Measurements from ENCODE around the gene VPS52.

Gene VPS52

DNA sequence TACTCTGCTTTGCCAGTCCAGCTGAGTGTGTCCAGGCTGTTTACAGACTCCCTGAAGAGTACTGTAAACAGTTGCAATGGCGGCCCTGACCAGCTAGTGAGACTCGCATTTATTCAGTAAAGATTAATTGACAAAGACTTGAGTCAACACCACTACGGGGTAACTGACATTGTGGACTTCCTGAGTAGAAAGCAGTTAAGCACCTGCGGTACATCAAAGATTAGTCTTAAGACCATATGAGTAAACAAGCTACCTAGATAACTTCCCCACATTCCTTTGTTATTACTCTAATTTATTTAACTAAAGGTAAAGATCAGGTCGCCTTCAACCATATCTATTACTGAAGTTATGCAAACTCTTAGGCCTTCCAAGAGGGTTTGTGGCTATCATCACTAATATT is 12.6 kb downstream of the VPS52 start:
- Histone ChIP-seq H3K14ac (ENCODE audit: low read length) (no peak overlapping the region), H2BK12ac (ENCODE audit: low read length) (no peak overlapping the region), H3K4me1 (ENCODE audit: control insufficient read depth in 1 of 2, insufficient read depth in 2 of 2, low read length in 2 of 2) (no peaks in the 10 kb centered on the region), H2AFZ (ENCODE audit: insufficient read depth, low read length, poor library complexity) (no peak overlapping the region), H2BK5ac (ENCODE audit: low read depth, low read length, poor library complexity) (no peak overlapping the region), H3K27ac (ENCODE audit: low read depth, low read length) (no peak overlapping the region), H3K79me1 (ENCODE audit: low read length) (no peaks in the 10 kb centered on the region), H3K18ac (ENCODE audit: low read length) (no peak overlapping the region), H2BK120ac (ENCODE audit: insufficient read depth, low read length, poor library complexity) (no peak overlapping the region), H4K8ac (ENCODE audit: low read depth, low read length) (no peak overlapping the region), H2AK5ac (ENCODE audit: low read length) (no peak overlapping the region), H3K79me2 (ENCODE audit: control insufficient read depth, insufficient read depth, low read length, poor library complexity) (no peaks in the 10 kb centered on the region), H4K12ac (ENCODE audit: low read depth, low read length) (peak overlapping the region; percentile 30), H3K9ac (ENCODE audit: low read length) (no peak overlapping the region), H3K9me3 (ENCODE audit: insufficient read depth, low read depth, low read length) (no peaks in the 10 kb centered on the region), H3K4ac (ENCODE audit: low read depth, low read length) (no peak overlapping the region), H4K91ac (ENCODE audit: low read depth, low read length) (no peak overlapping the region), H3K4me3 (ENCODE audit: low read depth, low read length) (no peak overlapping the region), H3K23ac (ENCODE audit: low read length) (no peak overlapping the region), H3K4me2 (ENCODE audit: low read length) (no peak overlapping the region), H3K27me3 (ENCODE audit: insufficient read depth, low read length) (no peaks in the 10 kb centered on the region), H3K36me3 (ENCODE audit: control insufficient read depth in 1 of 2, insufficient read depth in 2 of 2, low read length in 2 of 2) (peaks cover 17 to 24% of the 10 kb centered on the region in 2 experiments)
- no CpG with 5 or more reads among the region's 5 CpGs for WGBS (ENCODE audit: extremely low coverage, insufficient coverage, insufficient read length)
- no peak for DNase-seq

- H2AK5ac ChIP-seq (ENCODE audit: low read length): no peak overlapping the region
- peaks cover 2% of the 10 kb centered on the region for H3K79me1 ChIP-seq (ENCODE audit: low read length)
- H3K14ac ChIP-seq (ENCODE audit: low read length): no peak overlapping the region
- no peak overlapping the region for H3K18ac ChIP-seq (ENCODE audit: low read length)
- H3K36me3 ChIP-seq (ENCODE audit: control insufficient read depth in 1 of 2, insufficient read depth in 2 of 2, low read length in 2 of 2): peaks cover 12 to 14% of the 10 kb centered on the region in 2 experiments
- no peak overlapping the region for H3K9ac ChIP-seq (ENCODE audit: low read length)
- H3K4me1 ChIP-seq (ENCODE audit: control insufficient read depth in 1 of 2, insufficient read depth in 2 of 2, low read length in 2 of 2): peaks cover 4 to 6% of the 10 kb centered on the region in 2 experiments
- no peak overlapping the region for H4K8ac ChIP-seq (ENCODE audit: low read depth, low read length)
- no peak overlapping the region for H2BK5ac ChIP-seq (ENCODE audit: low read depth, low read length, poor library complexity)
- H3K4ac ChIP-seq (ENCODE audit: low read depth, low read length): no peak overlapping the region
- H2AFZ ChIP-seq (ENCODE audit: insufficient read depth, low read length, poor library complexity): no peak overlapping the region
- no peak overlapping the region for H2BK12ac ChIP-seq (ENCODE audit: low read length)
- DNase-seq: no peak
- H3K4me2 ChIP-seq (ENCODE audit: low read length): no peak overlapping the region
- no peak overlapping the region for H3K4me3 ChIP-seq (ENCODE audit: low read depth, low read length)
- no CpG with 5 or more reads among the region's 4 CpGs for WGBS (ENCODE audit: extremely low coverage, insufficient coverage, insufficient read length)
- no peaks in the 10 kb centered on the region for H3K79me2 ChIP-seq (ENCODE audit: control insufficient read depth, insufficient read depth, low read length, poor library complexity)
- no peaks in the 10 kb centered on the region for H3K9me3 ChIP-seq (ENCODE audit: insufficient read depth, low read depth, low read length)
- H4K12ac ChIP-seq (ENCODE audit: low read depth, low read length): no peak overlapping the region
- no peaks in the 10 kb centered on the region for H3K27me3 ChIP-seq (ENCODE audit: insufficient read depth, low read length)
- H2BK120ac ChIP-seq (ENCODE audit: insufficient read depth, low read length, poor library complexity): no peak overlapping the region
- no peak overlapping the region for H4K91ac ChIP-seq (ENCODE audit: low read depth, low read length)
- H3K23ac ChIP-seq (ENCODE audit: low read length): no peak overlapping the region
- H3K27ac ChIP-seq (ENCODE audit: low read depth, low read length): no peak overlapping the region
Observed at GRCh38 chr6:33254591-33254990, 17.1 kb downstream of the VPS52 start.

DNA sequence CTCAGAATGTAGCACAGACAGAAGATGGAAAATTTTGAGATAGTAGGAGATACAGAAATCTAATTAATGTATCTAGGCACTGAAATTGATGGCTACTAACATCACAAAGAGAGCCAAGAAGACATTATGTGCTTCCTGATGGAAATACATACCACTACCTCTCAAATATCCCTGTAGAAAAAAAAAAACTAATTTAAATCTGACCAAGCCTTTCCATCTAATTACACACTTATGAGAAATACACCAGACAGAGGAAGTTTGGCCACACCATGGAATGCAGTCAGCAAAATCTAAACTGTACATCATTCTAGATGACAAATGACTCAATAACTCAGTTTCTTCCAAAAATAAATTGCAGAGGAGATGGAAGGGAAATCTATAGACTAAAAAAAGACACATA is 18.9 kb downstream of the VPS52 start:
- Histone ChIP-seq H2BK5ac (ENCODE audit: low read depth, low read length, poor library complexity) (no peak overlapping the region), H3K4ac (ENCODE audit: low read depth, low read length) (no peak overlapping the region), H3K14ac (ENCODE audit: low read length) (no peak overlapping the region), H4K8ac (ENCODE audit: low read depth, low read length) (no peak overlapping the region), H2BK120ac (ENCODE audit: insufficient read depth, low read length, poor library complexity) (no peak overlapping the region), H3K79me1 (ENCODE audit: low read length) (peaks cover 6% of the 10 kb centered on the region), H2BK12ac (ENCODE audit: low read length) (no peak overlapping the region), H3K9ac (ENCODE audit: low read length) (no peak overlapping the region), H2AK5ac (ENCODE audit: low read length) (no peak overlapping the region), H3K9me3 (ENCODE audit: insufficient read depth, low read depth, low read length) (no peaks in the 10 kb centered on the region), H3K23ac (ENCODE audit: low read length) (no peak overlapping the region), H3K4me1 (ENCODE audit: control insufficient read depth in 1 of 2, insufficient read depth in 2 of 2, low read length in 2 of 2) (peaks cover 12 to 14% of the 10 kb centered on the region in 2 experiments), H3K4me3 (ENCODE audit: low read depth, low read length) (no peak overlapping the region), H3K4me2 (ENCODE audit: low read length) (no peak overlapping the region), H3K27ac (ENCODE audit: low read depth, low read length) (no peak overlapping the region), H3K79me2 (ENCODE audit: control insufficient read depth, insufficient read depth, low read length, poor library complexity) (no peaks in the 10 kb centered on the region), H4K91ac (ENCODE audit: low read depth, low read length) (no peak overlapping the region), H3K18ac (ENCODE audit: low read length) (no peak overlapping the region), H3K27me3 (ENCODE audit: insufficient read depth, low read length) (no peaks in the 10 kb centered on the region), H4K12ac (ENCODE audit: low read depth, low read length) (no peak overlapping the region), H2AFZ (ENCODE audit: insufficient read depth, low read length, poor library complexity) (no peak overlapping the region), H3K36me3 (ENCODE audit: control insufficient read depth in 1 of 2, insufficient read depth in 2 of 2, low read length in 2 of 2) (peaks cover 8 to 9% of the 10 kb centered on the region in 2 experiments)
- no peak for DNase-seq

- no peak overlapping the region for H2BK12ac ChIP-seq (ENCODE audit: low read length)
- no peak overlapping the region for H4K8ac ChIP-seq (ENCODE audit: low read depth, low read length)
- H2BK5ac ChIP-seq (ENCODE audit: low read depth, low read length, poor library complexity): no peak overlapping the region
- H3K4me3 ChIP-seq (ENCODE audit: low read depth, low read length): no peak overlapping the region
- H3K4me2 ChIP-seq (ENCODE audit: low read length): no peak overlapping the region
- H2AK5ac ChIP-seq (ENCODE audit: low read length): no peak overlapping the region
- H3K79me2 ChIP-seq (ENCODE audit: control insufficient read depth, insufficient read depth, low read length, poor library complexity): no peaks in the 10 kb centered on the region
- H3K27ac ChIP-seq (ENCODE audit: low read depth, low read length): no peak overlapping the region
- H3K4ac ChIP-seq (ENCODE audit: low read depth, low read length): no peak overlapping the region
- no peak for DNase-seq
- no peak overlapping the region for H3K14ac ChIP-seq (ENCODE audit: low read length)
- 100% methylated on average over 3 of the region's 6 CpGs for WGBS (ENCODE audit: extremely low coverage, insufficient coverage, insufficient read length)
- H3K9me3 ChIP-seq (ENCODE audit: insufficient read depth, low read depth, low read length): no peaks in the 10 kb centered on the region
- H3K36me3 ChIP-seq (ENCODE audit: control insufficient read depth in 1 of 2, insufficient read depth in 2 of 2, low read length in 2 of 2): peaks cover 5% of the 10 kb centered on the region in 2 experiments
- H3K23ac ChIP-seq (ENCODE audit: low read length): no peak overlapping the region
- H3K79me1 ChIP-seq (ENCODE audit: low read length): peaks cover 6% of the 10 kb centered on the region
- H4K91ac ChIP-seq (ENCODE audit: low read depth, low read length): no peak overlapping the region
- H3K18ac ChIP-seq (ENCODE audit: low read length): no peak overlapping the region
- H2AFZ ChIP-seq (ENCODE audit: insufficient read depth, low read length, poor library complexity): no peak overlapping the region
- H3K4me1 ChIP-seq (ENCODE audit: control insufficient read depth in 1 of 2, insufficient read depth in 2 of 2, low read length in 2 of 2): peaks cover 12 to 14% of the 10 kb centered on the region in 2 experiments
- no peak overlapping the region for H3K9ac ChIP-seq (ENCODE audit: low read length)
- no peak overlapping the region for H4K12ac ChIP-seq (ENCODE audit: low read depth, low read length)
- H3K27me3 ChIP-seq (ENCODE audit: insufficient read depth, low read length): no peaks in the 10 kb centered on the region
- no peak overlapping the region for H2BK120ac ChIP-seq (ENCODE audit: insufficient read depth, low read length, poor library complexity)
Observed at GRCh38 chr6:33251395-33252012, 20.2 kb downstream of the VPS52 start.

All from trophoblast cell (in vitro differentiated cells and primary cell).